Lower lobe of right lung (tissue), 2 donors: Measurements from ENCODE around the gene SLC6A9. TPM values are rescaled to one million over a fixed set of nuclear protein-coding genes. Genes with fewer than 3 reads are reported as not detected.
A peak's percentile ranks its signal among the peaks of the same experiment; 100 is the strongest.

Experiments
- ATAC-seq, 2 donors: fragments of 200-7000 bp; cut with Tn5 transposase; one replicate each; pipeline ENCODE4 v1.9.1; 2020 to 2022; ENCODE audit warnings: mild to moderate bottlenecking in 2 of 2, moderate library complexity in 2 of 2
- DNase-seq: peaks from one replicate; pipeline ENCODE4 v3.0.0-alpha.2; 2020
- H3K27ac ChIP-seq: fragments of 200-600 bp; one replicate; pipeline ENCODE4 v1.8.0; 2022
- H3K27me3 ChIP-seq: fragments of 200-600 bp; one replicate; pipeline ENCODE4 v1.8.0; 2022; ENCODE audit warnings: low read depth
- H3K36me3 ChIP-seq: fragments of 200-600 bp; one replicate; pipeline ENCODE4 v1.8.0; 2022; ENCODE audit warnings: mild to moderate bottlenecking
- H3K4me1 ChIP-seq: fragments of 200-600 bp; one replicate; pipeline ENCODE4 v1.8.0; 2022
- H3K4me3 ChIP-seq: fragments of 200-600 bp; one replicate; pipeline ENCODE4 v1.8.0; 2022; ENCODE audit warnings: mild to moderate bottlenecking
- H3K9me3 ChIP-seq: fragments of 200-600 bp; one replicate; pipeline ENCODE4 v1.8.0; 2022
- CTCF ChIP-seq: fragments of 200-600 bp; IDR thresholded peaks from one replicate; pipeline ENCODE4 v1.8.0; 2022; ENCODE audit warnings: antibody characterized with exemption, mild to moderate bottlenecking
- intact Hi-C: fragments of 100-400 bp; cut with DNase I; formaldehyde crosslinking; loops from one replicate; pipeline ENCODE4 v1.11.0; 2022
- total RNA-seq: library from RNA; stranded (reverse); fragmentation: NEBNext Ultra II Directional; extraction: Animal tissue kit (Norgen Biotek cat#: 25700); gene quantifications from one replicate; pipeline ENCODE4 v1.2.1, GENCODE V29; 2021
- donor health status: DM: no; HTN: yes; CAD: no; lungs with severe emphysema.

SLC6A9 gene
- total RNA-seq, 1 donor from 2014 or later = 24.2 TPM

GRCh38 chr1:44068442-44068921 is 37.2 kb upstream of the SLC6A9 start:
- intact Hi-C loops = no loop called here
- ATAC-seq (peak; percentile 57 to 83), DNase-seq (peak; percentile 56)
- TF ChIP-seq CTCF = no peak
- peaks cover 26% of the 10 kb centered on the region for H3K4me1 ChIP-seq
- no peaks in the 10 kb centered on the region for H3K36me3 ChIP-seq
- H3K27me3 ChIP-seq = no peaks in the 10 kb centered on the region
- H3K9me3 ChIP-seq = no peaks in the 10 kb centered on the region
- H3K4me3 ChIP-seq = no peak overlapping the region
- H3K27ac ChIP-seq = peak overlapping the region; percentile 43

GRCh38 chr1:44067266-44068250 is 36.3 kb upstream of the SLC6A9 start:
- no peak for DNase-seq
- peak; percentile 48 to 55 for ATAC-seq
- Histone ChIP-seq H3K4me3 (no peak overlapping the region), H3K36me3 (no peaks in the 10 kb centered on the region), H3K27ac (peak overlapping the region; percentile 43), H3K27me3 (no peaks in the 10 kb centered on the region), H3K9me3 (no peaks in the 10 kb centered on the region), H3K4me1 (peaks cover 18% of the 10 kb centered on the region)
- no peak for TF ChIP-seq CTCF
- intact Hi-C loops = no loop called here

GRCh38 chr1:44062656-44063179 is 31.5 kb upstream of the SLC6A9 start:
- Histone ChIP-seq H3K4me1 (peaks cover 6% of the 10 kb centered on the region), H3K27ac (no peak overlapping the region), H3K9me3 (no peaks in the 10 kb centered on the region), H3K27me3 (no peaks in the 10 kb centered on the region), H3K36me3 (no peaks in the 10 kb centered on the region), H3K4me3 (no peak overlapping the region)
- intact Hi-C loops = no loop called here
- DNase-seq (no peak), ATAC-seq (no peak)
- TF ChIP-seq CTCF = no peak

- Histone ChIP-seq H3K36me3 (no peaks in the 10 kb centered on the region), H3K4me1 (no peaks in the 10 kb centered on the region), H3K9me3 (no peaks in the 10 kb centered on the region), H3K27me3 (no peaks in the 10 kb centered on the region), H3K4me3 (no peak overlapping the region), H3K27ac (no peak overlapping the region)
- DNase-seq = no peak
- intact Hi-C loops = no loop called here
- TF ChIP-seq CTCF = no peak
- ATAC-seq = no peak
Measured at GRCh38 chr1:44061857-44062256, 30.6 kb upstream of the SLC6A9 start.

- H3K27me3 ChIP-seq = no peaks in the 10 kb centered on the region
- no peak overlapping the region for H3K4me3 ChIP-seq
- ATAC-seq (peak in 1 of 2 donors; percentile 32), DNase-seq (no peak)
- no peaks in the 10 kb centered on the region for H3K36me3 ChIP-seq
- intact Hi-C loops = no loop called here
- H3K27ac ChIP-seq = no peak overlapping the region
- no peaks in the 10 kb centered on the region for H3K9me3 ChIP-seq
- no peak for TF ChIP-seq CTCF
- no peaks in the 10 kb centered on the region for H3K4me1 ChIP-seq
Measured at GRCh38 chr1:44060830-44061267, 29.6 kb upstream of the SLC6A9 start.
